ENCODE measurements around the gene EPHA3. TPM values are rescaled to one million over a fixed set of nuclear protein-coding genes. Genes with fewer than 3 reads are reported as not detected.

Gene EPHA3
- total RNA-seq, 2 donors from 2014 or later, result 3.5 to 10.2 TPM

GRCh38 chr3:89173546-89173945 is 66.1 kb downstream of the EPHA3 start:
- ATAC-seq (ENCODE audit: insufficient number of reproducible peaks, low FRiP score, low read depth) (no peak), DNase-seq (ENCODE audit: low spot score) (no peak)
- no peaks in the 10 kb centered on the region for H3K36me3 ChIP-seq
- no peaks in the 10 kb centered on the region for H3K4me1 ChIP-seq (ENCODE audit: control insufficient read depth in 1 of 2, low read depth in 2 of 2)
- no peak overlapping the region for H3K27ac ChIP-seq
- no peak overlapping the region for H3K4me3 ChIP-seq
- no peak for TF ChIP-seq CTCF (IDR thresholded peaks at IDR 0.05)
- no peaks in the 10 kb centered on the region for H3K9me3 ChIP-seq
- H3K27me3 ChIP-seq (replicated peaks; ENCODE audit: insufficient read depth), result no peaks in the 10 kb centered on the region

GRCh38 chr3:89179355-89180001 is 72.1 kb downstream of the EPHA3 start:
- H3K9me3 ChIP-seq, result no peaks in the 10 kb centered on the region
- H3K36me3 ChIP-seq, result no peaks in the 10 kb centered on the region
- DNase-seq (ENCODE audit: low spot score), result no peak
- TF ChIP-seq CTCF (IDR thresholded peaks at IDR 0.05), result no peak
- H3K4me3 ChIP-seq, result no peak overlapping the region
- H3K27me3 ChIP-seq (replicated peaks; ENCODE audit: insufficient read depth), result no peaks in the 10 kb centered on the region
- ATAC-seq (ENCODE audit: insufficient number of reproducible peaks, low FRiP score, low read depth), result no peak
- H3K4me1 ChIP-seq (ENCODE audit: control insufficient read depth in 1 of 2, low read depth in 2 of 2), result peaks cover 0 to 10% of the 10 kb centered on the region in 2 donors
- no peak overlapping the region for H3K27ac ChIP-seq

GRCh38 chr3:89180334-89180733 is 72.9 kb downstream of the EPHA3 start:
- no peak for TF ChIP-seq CTCF (IDR thresholded peaks at IDR 0.05)
- H3K27me3 ChIP-seq (replicated peaks; ENCODE audit: insufficient read depth), result no peaks in the 10 kb centered on the region
- peaks cover 0 to 10% of the 10 kb centered on the region in 2 donors for H3K4me1 ChIP-seq (ENCODE audit: control insufficient read depth in 1 of 2, low read depth in 2 of 2)
- H3K36me3 ChIP-seq, result no peaks in the 10 kb centered on the region
- DNase-seq (ENCODE audit: low spot score), result no peak
- H3K4me3 ChIP-seq, result no peak overlapping the region
- no peak overlapping the region for H3K27ac ChIP-seq
- ATAC-seq (ENCODE audit: insufficient number of reproducible peaks, low FRiP score, low read depth), result no peak
- H3K9me3 ChIP-seq, result no peaks in the 10 kb centered on the region

- Histone ChIP-seq H3K9me3 (no peaks in the 10 kb centered on the region), H3K27me3 (replicated peaks; ENCODE audit: insufficient read depth) (no peaks in the 10 kb centered on the region), H3K4me3 (no peak overlapping the region), H3K27ac (no peak overlapping the region), H3K36me3 (no peaks in the 10 kb centered on the region), H3K4me1 (ENCODE audit: control insufficient read depth in 1 of 2, low read depth in 2 of 2) (peaks cover 0 to 10% of the 10 kb centered on the region in 2 donors)
- DNase-seq (ENCODE audit: low spot score) (no peak), ATAC-seq (ENCODE audit: insufficient number of reproducible peaks, low FRiP score, low read depth) (no peak)
- no peak for TF ChIP-seq CTCF (IDR thresholded peaks at IDR 0.05)
Observed at GRCh38 chr3:89182056-89182455, 74.6 kb downstream of the EPHA3 start.

- no peaks in the 10 kb centered on the region for H3K27me3 ChIP-seq (replicated peaks; ENCODE audit: insufficient read depth)
- TF ChIP-seq CTCF (IDR thresholded peaks at IDR 0.05), result no peak
- H3K4me3 ChIP-seq, result no peak overlapping the region
- DNase-seq (ENCODE audit: low spot score), result no peak
- H3K9me3 ChIP-seq, result no peaks in the 10 kb centered on the region
- no peaks in the 10 kb centered on the region for H3K36me3 ChIP-seq
- peaks cover 0 to 10% of the 10 kb centered on the region in 2 donors for H3K4me1 ChIP-seq (ENCODE audit: control insufficient read depth in 1 of 2, low read depth in 2 of 2)
- H3K27ac ChIP-seq, result no peak overlapping the region
- no peak for ATAC-seq (ENCODE audit: insufficient number of reproducible peaks, low FRiP score, low read depth)
Observed at GRCh38 chr3:89184151-89184995, 77.0 kb downstream of the EPHA3 start.

Measured in thoracic aorta (tissue), 2 donors.